Activated gamma-delta T cell (primary cell): ENCODE results near the gene MOV10L1.
"Not testable (repeated sequence)": the region's sequence is repeated elsewhere in the genome, so short reads cannot be mapped to it uniquely, and the experiment has no call there.

Source experiments
- DNase-seq: peaks from one replicate; lab custom pipeline; 2025; lab: John Stamatoyannopoulos, UW

Gene MOV10L1

DNA sequence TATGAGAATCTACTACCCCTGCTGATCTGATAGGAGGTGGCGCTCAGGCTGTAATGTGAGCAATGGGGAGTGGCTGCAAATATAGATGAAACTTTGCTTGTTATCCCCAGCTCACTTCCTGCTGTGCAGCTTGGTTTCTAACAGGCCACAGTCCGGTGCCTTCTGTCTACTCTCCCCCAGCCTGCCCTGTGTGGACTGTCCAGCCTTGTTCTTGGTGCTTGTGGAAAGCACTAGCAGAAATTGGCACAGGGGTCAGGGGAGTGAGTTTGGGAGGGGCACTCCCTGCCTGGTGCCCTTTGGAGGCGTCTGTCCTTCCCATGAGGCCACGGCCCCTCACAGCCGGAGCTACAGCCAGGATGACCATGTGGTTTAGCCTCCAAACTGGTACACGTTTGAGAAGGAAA is 14.3 kb downstream of the MOV10L1 start:
- no peak for DNase-seq

DNA sequence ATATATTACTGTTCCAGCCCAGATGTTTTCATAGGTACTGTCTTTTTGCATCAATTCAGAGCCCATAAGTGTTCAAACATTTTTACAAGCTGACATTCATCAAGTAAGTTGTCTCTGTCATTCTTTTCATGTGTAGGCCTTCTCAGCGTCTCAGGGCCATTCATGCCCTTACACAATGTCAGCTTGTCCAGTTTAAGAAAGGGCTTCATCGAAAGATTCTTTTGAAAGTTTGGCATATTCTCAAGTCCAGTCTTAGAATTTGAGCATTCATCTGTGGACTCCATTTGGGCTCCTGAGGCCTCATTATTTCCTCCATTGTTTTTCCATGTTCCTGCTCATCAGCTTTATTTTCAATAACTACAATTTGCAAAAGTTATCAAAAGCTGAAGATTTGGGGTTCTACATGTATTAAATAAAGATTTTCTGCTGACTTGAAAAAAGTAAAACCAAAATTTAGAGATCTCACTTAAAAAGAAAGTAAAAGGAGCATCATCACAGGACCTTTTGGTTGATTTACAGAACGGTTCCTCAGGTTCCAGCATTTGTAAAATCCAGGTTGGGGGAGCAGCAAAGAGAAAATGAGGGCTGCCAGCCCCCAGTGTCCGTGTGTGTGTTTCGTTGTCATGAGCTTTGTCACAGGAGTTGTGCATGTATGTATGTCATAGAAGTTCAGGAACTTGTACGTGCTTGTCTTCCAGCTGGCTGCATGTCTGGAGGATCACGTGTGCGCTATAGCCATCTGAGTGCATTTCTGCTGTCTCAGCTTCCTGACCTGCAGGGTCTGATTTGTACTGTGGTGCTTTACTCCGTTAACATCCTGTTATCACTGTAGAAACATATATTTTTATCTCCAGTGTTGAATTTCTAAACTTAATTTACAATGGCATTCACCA is 15.6 kb downstream of the MOV10L1 start:
- no peak for DNase-seq

DNA sequence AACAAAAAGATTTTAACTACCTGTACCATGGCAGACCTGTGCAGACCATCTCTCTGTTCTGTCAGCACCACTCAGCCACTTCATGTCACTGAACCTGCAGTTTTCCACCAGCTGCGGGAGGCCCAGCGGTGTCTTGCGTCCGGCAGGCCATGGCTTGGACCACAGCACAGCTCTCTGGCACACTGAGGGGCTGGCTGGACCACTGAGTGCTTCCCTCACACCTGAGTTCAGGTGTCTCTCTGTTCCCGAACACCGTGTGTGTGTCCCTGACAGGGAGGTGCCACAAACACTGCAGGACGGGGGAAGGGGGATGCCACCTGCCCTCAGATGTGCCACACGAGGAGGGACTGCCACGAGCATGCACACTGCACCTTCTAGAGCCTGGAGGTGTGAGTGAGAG is 17.7 kb downstream of the MOV10L1 start:
- DNase-seq = no peak

DNA sequence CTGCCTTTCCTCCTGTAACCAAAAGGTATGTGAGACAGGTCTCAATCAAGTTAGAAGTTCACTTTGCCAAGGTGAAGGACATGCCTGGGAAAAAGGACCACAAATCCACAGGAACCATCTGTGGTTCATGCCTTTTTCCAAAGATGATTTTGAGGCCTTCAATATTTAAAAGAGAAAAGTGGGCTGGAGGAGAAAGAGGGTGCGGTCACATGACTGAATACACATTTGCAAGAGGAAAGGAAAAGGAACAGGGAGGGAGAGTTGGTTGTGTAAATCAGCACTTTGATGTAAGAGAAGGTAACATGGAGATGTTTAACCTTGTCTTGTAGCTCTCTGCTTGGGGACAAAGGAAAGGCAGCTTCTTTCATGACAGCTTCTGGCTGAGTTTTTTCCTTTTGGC is 21.2 kb downstream of the MOV10L1 start:
- DNase-seq = no peak

DNA sequence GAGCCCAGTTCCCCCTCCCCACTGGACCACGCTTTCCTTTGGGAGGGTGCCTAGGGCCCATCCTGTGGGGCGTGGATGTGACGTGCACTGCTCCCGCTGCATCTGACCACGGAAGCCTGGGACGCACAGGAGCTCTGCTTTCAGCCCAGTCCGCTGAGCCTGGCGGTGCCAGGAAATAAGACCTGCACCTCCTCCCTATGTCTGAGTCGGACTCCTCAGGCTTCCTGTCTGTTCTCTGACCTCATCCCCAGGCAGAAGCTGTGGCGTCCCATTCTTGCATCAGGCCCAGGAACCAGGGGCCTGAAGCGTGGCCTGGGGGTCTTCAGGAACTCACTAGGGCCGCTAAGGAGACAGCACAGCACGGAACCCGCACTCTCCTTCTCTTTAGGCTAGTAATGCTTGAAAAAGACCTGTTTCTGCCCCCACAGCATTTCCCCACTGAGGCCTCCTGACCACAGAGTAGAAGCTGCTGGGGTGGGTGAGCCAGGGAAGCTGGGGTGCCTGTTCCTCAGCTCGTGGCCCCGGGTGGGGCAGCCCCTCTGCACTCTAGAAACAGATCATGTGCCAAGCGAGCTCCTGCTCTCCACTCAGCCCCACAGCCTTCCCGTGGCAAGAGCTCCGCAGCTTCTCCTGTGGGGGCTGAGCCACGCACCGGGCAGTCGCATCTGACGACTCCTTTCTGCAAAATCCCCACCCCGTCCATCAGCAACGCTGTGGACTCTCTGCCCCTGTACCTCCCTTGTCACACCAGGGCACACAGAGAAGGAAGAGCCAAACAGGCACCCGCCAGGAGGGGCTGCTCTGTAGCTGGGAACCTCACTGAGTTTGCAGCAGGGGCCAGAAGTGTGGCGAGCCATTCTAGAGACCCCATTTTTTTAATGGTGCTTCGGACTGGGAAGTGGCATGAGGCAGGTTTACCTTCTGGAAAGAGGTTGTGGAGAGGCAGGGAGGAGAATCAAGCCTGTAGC is 22.6 kb downstream of the MOV10L1 start:
- no peak for DNase-seq

DNA sequence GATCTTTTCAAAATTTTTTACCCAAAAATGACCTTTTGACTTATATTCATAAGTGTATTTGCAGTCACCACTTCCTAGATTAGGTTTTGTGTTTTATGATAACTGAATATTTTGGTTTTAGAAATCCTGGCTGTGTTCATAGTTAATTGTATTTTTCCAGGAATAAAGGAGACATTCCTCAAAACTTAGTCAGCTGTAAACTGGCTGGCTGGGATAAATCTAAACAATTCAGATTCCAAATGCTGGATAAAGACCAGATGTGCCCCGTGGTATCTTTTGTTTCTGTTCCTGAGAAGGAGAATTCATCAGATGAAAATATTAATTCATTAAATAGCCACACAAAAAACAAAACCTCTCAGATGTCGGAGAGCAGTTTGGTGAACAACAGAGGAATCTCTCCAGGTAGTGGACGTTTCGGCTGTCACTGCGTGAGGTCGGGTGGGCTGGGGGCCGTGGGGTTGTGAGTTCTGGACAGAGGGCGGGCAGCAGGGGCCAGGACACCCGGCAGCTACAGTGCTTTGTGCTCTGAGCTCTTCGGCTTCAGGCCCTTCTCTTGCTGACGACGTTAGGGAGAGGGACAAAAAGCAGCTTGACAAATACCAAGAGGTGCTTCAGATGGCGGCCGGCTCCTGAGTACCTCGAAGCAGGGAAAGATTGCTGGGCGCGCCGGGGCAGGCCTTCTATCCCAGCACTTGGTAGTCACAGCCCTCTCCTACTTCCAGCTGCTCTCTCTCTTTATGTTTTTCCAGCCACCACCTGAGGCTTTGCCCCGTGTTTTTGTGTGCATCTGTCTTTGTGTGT is 24.6 kb downstream of the MOV10L1 start:
- DNase-seq = no peak

DNA sequence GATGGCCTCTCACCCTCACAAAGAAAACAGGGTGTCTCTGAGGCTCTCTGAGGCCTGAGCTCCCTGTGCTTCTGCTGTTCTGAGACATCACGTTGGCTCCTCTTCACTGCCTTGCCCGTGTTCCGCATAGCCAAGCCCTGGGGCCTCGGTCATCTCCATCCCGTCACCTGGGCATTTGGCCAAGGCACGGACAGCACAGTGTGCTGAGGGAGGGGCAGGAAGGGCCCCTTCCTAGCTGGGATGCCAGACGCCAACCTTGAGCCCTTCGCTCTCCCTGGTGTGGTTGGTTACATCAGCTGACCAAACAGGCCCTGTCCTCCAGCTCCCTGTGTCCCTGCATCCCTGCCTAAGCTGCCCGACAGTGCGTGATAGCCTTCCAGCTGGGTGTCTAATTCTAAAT is 25.9 kb downstream of the MOV10L1 start:
- DNase-seq = no peak

DNA sequence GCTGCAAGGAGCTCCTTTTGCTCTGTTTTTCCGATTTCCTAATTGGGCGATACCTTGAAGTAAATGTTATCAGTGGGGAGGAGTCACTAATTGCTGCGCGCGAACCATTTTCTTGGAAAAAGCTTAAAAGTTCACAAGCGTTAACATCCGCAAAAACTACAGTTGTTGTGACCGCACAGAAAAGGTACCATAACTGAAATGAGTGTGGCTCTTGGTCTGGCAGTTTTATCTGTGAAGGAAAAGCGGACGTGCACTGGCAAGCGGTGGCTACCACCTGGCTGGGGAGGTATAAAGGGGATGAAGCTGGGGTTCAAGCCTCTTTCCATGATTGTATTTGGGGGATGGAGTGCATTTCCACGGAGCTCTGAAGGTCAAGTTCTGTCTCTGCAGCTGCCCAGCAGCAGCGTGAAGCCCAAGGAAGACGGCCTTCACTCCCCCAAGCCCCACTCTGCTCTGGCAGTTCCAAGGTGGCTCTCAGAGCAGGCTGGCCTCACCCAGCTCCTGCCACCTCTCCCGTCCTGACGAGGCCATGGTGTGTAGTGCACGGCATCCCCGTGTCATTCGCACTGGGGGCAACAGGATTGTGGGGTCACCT is 27.5 kb downstream of the MOV10L1 start:
- DNase-seq = no peak

DNA sequence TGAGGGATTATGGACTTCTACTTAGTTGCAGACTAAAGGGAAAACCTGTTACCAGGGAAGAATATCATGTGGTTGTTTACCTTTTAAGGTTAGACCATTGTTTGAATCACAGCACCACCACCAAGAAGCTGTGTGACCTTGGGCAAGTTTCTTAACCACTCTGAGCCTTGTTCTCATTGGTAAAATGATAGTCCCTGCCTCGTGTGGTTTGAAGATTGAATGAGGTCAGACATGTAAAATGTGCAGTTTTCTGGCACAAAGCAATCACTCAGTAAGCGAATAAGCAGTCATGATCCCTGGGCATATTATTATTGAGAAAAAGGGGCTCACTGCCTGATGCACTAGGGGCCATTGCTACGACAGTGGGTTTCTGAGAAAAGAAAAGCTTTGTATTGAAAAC is 28.3 kb downstream of the MOV10L1 start:
- no peak for DNase-seq

DNA sequence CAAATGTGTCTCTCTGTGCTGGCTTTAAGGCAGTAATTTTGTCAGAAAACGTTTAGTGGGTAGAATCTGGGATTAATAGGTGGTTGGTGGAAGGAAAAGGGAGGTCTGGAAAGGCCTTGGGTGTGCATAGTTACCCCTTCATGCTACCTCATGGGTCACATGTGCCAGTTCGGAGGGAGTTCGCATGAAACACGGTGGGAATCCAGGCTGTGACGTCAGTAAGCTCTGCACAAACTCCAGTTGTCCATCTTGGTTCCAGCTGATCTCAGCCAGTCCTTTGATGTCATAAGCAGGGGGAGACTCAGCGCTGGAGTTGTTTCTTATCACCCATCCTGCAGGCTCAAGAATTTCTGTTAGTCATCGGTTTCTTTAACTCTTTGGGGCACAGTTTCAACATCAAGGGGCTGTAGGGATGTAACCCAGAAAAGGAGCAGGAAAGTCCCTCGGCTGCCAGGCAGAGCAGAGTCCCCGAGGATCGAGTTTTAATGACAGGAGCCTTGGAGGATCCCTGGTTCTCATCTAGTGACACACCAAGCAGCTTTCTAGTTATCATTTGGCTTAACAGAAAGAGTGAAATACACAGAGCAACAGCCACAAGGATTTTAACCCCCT is 28.9 kb downstream of the MOV10L1 start:
- DNase-seq = no peak

DNA sequence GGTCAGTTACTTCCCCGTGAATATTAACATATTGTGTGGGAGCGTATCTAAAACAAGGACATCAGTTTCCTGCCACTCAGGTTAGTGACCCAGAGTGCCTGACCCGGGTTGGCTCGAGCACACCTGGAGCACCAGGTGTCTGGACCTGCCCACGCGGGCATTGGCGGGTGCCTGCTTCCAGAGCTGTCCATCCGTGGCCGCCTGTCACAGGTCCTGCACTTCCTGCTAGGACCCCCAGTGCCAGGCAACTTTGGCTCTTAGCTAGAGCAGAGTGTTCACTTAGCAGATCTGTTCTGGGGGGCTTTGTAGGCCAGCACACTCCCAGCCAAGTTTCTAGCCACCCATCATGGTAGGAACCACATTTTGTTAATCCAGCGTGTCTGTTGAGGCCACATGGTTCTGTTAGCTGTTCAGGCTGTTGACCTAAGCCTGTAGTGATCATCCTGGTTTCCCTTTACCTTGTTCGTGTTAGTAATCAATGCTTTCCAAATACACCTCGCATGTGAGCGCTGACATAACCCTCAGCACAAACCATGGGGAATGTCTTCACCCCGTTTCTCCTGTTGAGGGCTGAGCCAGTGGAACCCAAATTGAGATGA is 29.5 kb downstream of the MOV10L1 start:
- DNase-seq = no peak

DNA sequence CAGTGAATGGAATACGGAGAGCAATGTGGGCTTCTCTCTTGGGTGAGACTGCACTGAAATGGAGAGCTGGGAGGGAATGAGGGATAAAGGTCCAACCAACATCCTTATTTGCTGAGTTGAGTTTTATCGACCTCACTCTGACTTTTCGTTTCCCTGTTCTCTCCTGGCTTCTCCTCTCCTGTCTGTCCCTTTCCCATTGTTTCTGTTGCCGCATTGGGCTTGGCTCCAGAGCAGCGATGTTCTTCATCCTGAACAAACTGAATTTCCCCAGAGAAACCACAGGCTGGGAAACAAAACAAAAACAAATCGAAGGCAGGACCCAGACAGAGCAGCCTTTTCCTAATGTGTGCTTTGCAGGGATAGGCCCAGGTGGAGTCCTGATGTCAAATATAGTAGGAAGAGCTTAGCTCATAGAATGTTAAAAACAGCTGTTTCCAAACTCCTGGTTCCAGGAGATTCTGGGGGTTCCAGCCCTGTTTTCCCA is 30.0 kb downstream of the MOV10L1 start:
- no peak for DNase-seq

DNA sequence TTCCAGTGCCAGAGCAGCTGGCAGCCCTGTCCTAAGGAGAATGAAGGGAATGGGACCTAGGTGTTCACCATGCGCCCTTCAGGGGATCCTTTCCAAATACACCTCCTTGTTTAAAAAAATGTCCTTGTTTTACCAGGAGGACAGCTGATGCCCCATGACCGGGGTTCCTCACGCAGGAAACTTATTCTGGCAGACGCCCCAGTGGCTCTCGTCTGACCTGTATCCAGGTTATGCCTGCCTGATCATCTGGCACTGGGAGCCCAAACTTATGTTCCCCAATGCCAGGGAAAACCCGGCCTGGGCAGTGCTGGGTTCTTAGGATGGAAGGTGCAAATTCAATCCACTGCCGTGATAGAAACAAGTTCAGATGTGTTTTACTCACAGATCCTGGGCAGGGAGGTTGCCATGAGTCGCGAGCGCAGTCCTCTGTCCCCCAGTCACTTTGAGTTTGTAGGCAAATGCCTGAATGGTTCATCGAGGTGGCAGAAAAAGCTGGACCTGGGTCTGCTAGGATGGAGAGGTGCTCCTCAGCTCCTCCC is 31.5 kb downstream of the MOV10L1 start:
- DNase-seq = no peak

DNA sequence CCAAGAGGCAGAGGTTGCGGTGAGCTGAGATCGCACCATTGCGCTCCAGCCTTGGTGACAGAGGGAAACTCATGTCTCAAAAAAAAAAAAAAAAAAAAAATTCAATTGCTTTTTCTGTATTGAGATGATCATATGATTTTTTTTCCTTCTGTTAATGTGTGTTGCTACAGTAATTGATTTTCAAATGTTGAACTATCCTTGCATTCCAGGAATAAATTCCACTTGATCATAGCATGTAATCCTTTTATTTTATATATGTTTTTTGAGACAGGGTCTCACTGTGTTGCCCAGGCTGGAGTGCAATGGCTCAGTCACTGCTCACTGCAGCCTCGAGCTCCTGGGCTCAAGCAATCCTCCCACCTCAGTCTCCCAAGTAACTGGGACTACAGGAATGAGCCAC is 33.3 kb downstream of the MOV10L1 start:
- no peak for DNase-seq

DNA sequence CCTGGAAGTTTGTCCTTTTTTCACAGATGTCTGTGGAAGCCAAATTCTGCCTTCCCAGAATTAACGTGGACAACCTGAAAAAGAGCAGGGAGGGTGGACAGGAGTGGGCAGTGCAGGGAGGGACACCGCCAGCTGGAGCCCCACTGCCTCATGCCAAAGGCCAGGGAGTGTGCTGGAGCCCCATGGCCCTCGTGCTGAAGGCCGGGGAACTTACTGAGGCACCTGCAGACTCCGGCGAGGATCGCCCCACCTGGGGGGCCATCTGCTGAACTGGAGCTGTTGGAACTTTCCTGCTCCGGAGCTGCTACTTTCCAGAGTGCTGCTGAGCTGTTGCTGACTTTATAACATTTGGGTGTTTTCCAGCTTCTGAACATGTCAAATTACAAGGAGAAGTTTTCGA is 35.2 kb downstream of the MOV10L1 start:
- no peak for DNase-seq

DNA sequence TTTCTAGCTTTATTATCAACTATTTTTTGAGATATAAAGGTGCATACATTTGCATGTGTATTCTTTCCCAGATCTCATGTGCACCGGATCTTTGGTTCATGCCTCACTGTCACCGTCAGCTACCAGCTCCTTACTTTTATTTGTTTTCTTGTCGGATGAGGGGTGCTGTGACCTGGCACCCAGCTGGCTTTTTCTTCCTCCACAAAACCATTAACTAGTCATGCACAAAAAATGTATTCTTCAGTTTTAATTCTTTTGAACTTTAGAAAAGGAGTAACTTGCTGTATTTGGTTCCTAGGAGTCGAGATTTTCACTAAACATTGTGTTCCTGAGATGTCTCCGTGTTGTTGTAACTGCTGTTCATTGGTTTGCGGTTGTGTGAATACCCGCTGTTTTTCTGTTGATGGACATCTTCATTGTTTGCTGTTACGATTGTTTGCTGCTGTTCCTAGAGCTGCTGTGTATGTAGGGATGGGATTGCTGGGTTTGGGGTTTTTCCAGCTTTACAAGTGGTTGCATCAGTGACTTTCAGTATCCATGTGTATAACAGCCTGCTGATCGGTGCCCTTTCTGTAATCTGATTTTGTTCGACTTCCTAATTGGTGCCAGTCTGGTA is 39.4 kb downstream of the MOV10L1 start:
- no peak for DNase-seq

DNA sequence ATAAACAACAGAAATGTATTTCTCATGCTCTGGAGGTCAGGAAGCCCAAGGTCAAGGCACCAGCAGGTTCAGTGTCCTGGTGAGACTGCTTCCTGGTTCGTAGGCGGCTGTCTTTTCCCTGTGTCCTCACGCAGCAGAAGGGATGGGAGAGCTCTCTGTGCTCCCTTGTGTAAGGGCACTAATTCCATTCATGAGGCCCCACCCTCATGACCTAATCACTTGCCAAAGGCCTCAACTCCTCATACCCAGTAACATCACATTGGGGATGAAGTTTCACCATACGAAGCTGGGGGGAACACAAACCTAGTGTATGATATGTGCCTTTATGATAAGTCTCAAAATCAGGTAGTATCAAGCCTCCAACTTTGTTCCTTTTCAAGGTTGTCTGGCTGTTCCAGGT is 42.1 kb downstream of the MOV10L1 start:
- no peak for DNase-seq

DNA sequence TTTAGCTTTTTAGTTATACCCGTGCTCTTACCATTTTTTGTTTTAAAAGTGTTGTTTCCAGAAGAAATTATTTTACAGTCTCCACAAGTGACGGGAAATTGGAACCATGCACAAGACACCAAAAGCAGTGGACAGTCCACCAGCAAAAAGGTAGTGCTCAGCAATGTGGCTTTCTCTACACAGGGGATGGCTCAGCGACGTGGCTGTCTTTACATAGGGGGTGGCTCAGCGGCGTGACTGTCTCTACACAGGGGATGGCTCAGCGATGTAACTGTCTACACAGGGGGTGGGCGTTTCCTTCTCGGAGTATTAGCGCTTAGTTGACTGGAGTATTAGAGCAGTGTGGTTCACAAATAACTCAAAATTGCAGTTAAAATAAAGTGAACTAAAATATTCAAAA is 44.7 kb downstream of the MOV10L1 start:
- DNase-seq = no peak

DNA sequence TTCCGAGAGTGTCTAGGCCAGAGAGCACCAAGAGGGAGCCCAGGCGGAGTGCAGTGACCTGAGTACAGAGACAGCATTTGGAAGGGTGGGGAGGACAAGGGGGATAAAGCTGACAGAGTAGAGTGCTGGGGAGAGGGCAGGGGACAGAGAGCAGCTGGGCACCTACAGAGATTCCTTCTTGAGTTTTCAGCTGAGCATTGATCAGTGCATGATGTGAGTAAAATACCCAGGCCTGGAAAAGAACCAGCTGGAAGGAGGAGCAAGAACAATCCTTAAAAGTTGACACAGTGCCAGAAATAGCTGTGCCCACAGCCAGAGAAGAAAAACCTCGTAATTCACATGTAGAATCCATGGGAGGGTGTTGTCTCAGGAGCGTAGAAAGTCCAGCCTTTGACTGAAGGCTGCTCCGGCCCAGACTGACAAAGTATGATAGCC is 46.8 kb downstream of the MOV10L1 start:
- no peak for DNase-seq

DNA sequence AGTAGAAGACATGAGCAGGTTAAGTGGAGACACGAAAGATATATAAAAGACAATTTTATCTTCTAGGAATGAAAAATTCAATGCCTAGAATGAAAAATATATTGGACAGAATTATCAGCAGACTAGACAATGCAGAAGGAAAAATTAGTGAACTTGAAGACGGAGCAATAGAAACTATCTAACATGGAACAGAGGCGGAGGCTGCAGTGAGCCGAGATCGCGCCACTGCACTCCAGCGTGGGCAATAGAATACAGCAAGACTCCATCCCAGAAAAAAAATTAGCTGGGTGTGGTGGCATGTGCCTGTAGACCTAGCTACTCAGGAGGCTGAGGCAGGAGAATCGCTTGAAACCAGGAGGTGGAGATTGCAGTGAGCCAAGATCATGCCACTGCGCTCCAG is 47.5 kb downstream of the MOV10L1 start:
- DNase-seq = not testable (repeated sequence)
